GM12878 (cell line): ENCODE results near the gene MIS12.

ENCODE experiments used
- ATF2 ChIP-seq: IDR thresholded peaks from 2 replicates; pipeline ENCODE4 v1.6.1; 2012; ENCODE audit warnings: low read length, inconsistent platforms
- CBX5 ChIP-seq: sonication (generic); IDR thresholded peaks from 2 replicates; pipeline ENCODE4 v1.6.1; 2016; ENCODE audit warnings: low read depth, moderate library complexity, mild to moderate bottlenecking, inconsistent platforms
- CTCF ChIP-seq, 3 experiments: IDR thresholded peaks in 2 of 3; conservative IDR thresholded peaks in 1 of 3; 2 replicates each; pipeline ENCODE4 v1.5.1; 2011; ENCODE audit warnings: low read depth in 3 of 3, low read length in 3 of 3, mild to moderate bottlenecking in 3 of 3, control low read depth in 2 of 3, moderate library complexity in 2 of 3, inconsistent platforms in 1 of 3, mixed read lengths in 1 of 3; ENCODE audit not compliant: control insufficient read depth in 2 of 3, insufficient read depth in 1 of 3; ENCODE audit errors: extremely low read depth in 1 of 3
- HDAC6 ChIP-seq: fragments of 200-600 bp; sonication (generic); IDR thresholded peaks from one replicate; pipeline ENCODE4 v1.8.0; 2017; ENCODE audit warnings: antibody characterized with exemption; ENCODE audit not compliant: unreplicated experiment
- JUNB ChIP-seq: IDR thresholded peaks from 2 replicates; pipeline ENCODE4 v1.6.1; 2016; ENCODE audit warnings: antibody characterized with exemption, mild to moderate bottlenecking
- NKRF ChIP-seq: fragments of 450-650 bp; conservative IDR thresholded peaks from 2 replicates; pipeline ENCODE4 v1.6.1; 2017; ENCODE audit warnings: mild to moderate bottlenecking, moderate library complexity
- RELB ChIP-seq: fragments of 450-650 bp; IDR thresholded peaks from 2 replicates; pipeline ENCODE4 v1.6.1; 2017; ENCODE audit warnings: low read depth, mild to moderate bottlenecking, moderate library complexity
- RFX5 ChIP-seq: IDR thresholded peaks from 2 replicates; pipeline ENCODE4 v1.6.1; 2011; ENCODE audit warnings: low read depth, low read length, improper control_type of control experiment
- SP1 ChIP-seq: IDR thresholded peaks from one replicate; pipeline ENCODE4 v1.6.1; 2011; ENCODE audit warnings: low read depth, low read length
- TARDBP ChIP-seq: IDR thresholded peaks from 2 replicates; pipeline ENCODE4 v1.6.1; 2016; ENCODE audit warnings: borderline replicate concordance
- USF2 ChIP-seq: IDR thresholded peaks from 2 replicates; pipeline ENCODE4 v1.6.1; 2011; ENCODE audit warnings: low read depth, low read length, improper control_type of control experiment, borderline replicate concordance

GRCh38 chr17:5466295-5466694, 20.1 kb upstream of the MIS12 start:
- TF ChIP-seq USF2: no peak
- TF ChIP-seq ATF2: no peak
- TF ChIP-seq CTCF (IDR thresholded peaks at IDR 0.05 in 2 of 3, conservative IDR thresholded peaks at IDR 0.05 in 1 of 3; ENCODE audit: control insufficient read depth in 2 of 3, extremely low read depth in 1 of 3, insufficient read depth in 1 of 3, low read depth in 3 of 3, low read length in 3 of 3): no peak
- no peak for TF ChIP-seq RELB
- no peak for TF ChIP-seq HDAC6
- no peak for TF ChIP-seq JUNB
- TF ChIP-seq CBX5: no peak
- TF ChIP-seq RFX5: no peak
- TF ChIP-seq TARDBP: no peak
- no peak for TF ChIP-seq SP1
- no peak for TF ChIP-seq NKRF
